Gastrocnemius medialis (tissue), 4 donors: Measurements from ENCODE around the gene COL9A3.

Experiments used
- POLR2A ChIP-seq, 2 donors: fragments of 450-650 bp; IDR thresholded peaks; one replicate each; pipeline ENCODE4 v1.6.1; 2017; ENCODE audit warnings: antibody characterized with exemption in 2 of 2, mild to moderate bottlenecking in 2 of 2, moderate library complexity in 2 of 2
- TF ChIP-seq, protein P1 (sequence below), 5 experiments: fragments of 450-650 bp in 3 of 5; fragments of 200-600 bp in 2 of 5; sonication (generic) in 2 of 5; IDR thresholded peaks in 4 of 5; conservative IDR thresholded peaks in 1 of 5; 1 replicate in 4 of 5; 2 replicates in 1 of 5; pipeline ENCODE4 v1.5.1; 2016 to 2019; ENCODE audit warnings: antibody characterized with exemption in 5 of 5, mild to moderate bottlenecking in 3 of 5, moderate library complexity in 3 of 5

DNA sequence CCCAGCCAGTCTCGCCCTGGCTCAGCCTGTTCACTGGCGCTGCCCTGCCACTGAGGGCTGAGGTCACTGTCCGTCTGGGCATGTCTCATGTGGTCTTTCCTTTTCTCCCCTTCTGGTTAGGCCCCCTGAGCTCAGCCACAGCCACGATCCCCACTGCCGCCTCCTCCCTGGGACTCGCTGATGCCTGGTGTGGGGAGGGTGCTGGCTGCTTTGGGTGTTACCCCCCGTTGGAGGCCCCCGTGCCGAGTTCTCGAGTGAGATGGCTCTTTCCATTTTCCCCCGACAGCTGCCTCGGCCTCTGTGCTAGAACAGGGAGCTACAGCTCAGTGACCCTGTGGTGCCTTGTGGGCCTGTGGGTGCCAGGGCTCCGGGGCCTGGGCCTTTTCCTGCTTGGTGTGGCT, 59.7 kb downstream of the COL9A3 start:
- TF ChIP-seq, protein P1, sequence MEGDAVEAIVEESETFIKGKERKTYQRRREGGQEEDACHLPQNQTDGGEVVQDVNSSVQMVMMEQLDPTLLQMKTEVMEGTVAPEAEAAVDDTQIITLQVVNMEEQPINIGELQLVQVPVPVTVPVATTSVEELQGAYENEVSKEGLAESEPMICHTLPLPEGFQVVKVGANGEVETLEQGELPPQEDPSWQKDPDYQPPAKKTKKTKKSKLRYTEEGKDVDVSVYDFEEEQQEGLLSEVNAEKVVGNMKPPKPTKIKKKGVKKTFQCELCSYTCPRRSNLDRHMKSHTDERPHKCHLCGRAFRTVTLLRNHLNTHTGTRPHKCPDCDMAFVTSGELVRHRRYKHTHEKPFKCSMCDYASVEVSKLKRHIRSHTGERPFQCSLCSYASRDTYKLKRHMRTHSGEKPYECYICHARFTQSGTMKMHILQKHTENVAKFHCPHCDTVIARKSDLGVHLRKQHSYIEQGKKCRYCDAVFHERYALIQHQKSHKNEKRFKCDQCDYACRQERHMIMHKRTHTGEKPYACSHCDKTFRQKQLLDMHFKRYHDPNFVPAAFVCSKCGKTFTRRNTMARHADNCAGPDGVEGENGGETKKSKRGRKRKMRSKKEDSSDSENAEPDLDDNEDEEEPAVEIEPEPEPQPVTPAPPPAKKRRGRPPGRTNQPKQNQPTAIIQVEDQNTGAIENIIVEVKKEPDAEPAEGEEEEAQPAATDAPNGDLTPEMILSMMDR (IDR thresholded peaks at IDR 0.05 in 4 of 5, conservative IDR thresholded peaks at IDR 0.05 in 1 of 5), result no peak
- TF ChIP-seq POLR2A (IDR thresholded peaks at IDR 0.05), result no peak
